PC-3 (cell line): Measurements from ENCODE around the gene NOVA1. TPM values are rescaled to one million over a fixed set of nuclear protein-coding genes. Genes with fewer than 3 reads are reported as not detected.

Source experiments
- ATAC-seq: fragments of 200-7000 bp; cut with Tn5 transposase; 2 replicates; pipeline ENCODE4 v1.9.1; 2020; ENCODE audit warnings: mild to moderate bottlenecking, moderate library complexity
- BruUV-seq: library from RNA; stranded (reverse); fragments of 400-500 nt; replicated peaks from 2 replicates; lab custom pipeline; 2021; lab: Mats Ljungman, UMichigan
- CTCF ChIA-PET: fragments of 300-600 bp; sonication (Branson Sonifier 250); formaldehyde crosslinking; loops from one replicate; lab custom pipeline; 2022; ENCODE audit warnings: antibody characterized with exemption; lab: Charles Lee
- POLR2A ChIA-PET: fragments of 300-600 bp; sonication (Branson Sonifier 250); formaldehyde crosslinking; loops from one replicate; lab custom pipeline; 2022; ENCODE audit warnings: antibody characterized with exemption; ENCODE audit not compliant: unreplicated experiment; lab: Charles Lee
- DNase-seq: peaks from one replicate; pipeline ENCODE4 v3.0.0-alpha.2; 2015
- H2AFZ ChIP-seq: fragments of 300-600 bp; sonication (generic); 2 replicates; pipeline ENCODE4 v1.6.0; 2016; ENCODE audit warnings: antibody characterized with exemption, low read length
- H3F3A ChIP-seq: fragments of 300-600 bp; sonication (generic); one replicate; pipeline ENCODE4 v1.6.0; 2017; ENCODE audit warnings: antibody characterized with exemption, low read length, control low read depth, mild to moderate bottlenecking; ENCODE audit not compliant: unreplicated experiment
- H3K27ac ChIP-seq: fragments of 300-600 bp; sonication (generic); 2 replicates; pipeline ENCODE4 v1.5.1; 2016; ENCODE audit warnings: mild to moderate bottlenecking, low read length
- H3K27me3 ChIP-seq: fragments of 300-600 bp; sonication (generic); 2 replicates; pipeline ENCODE4 v1.6.1; 2016; ENCODE audit warnings: low read length, mixed read lengths
- H3K36me3 ChIP-seq: fragments of 300-600 bp; sonication (generic); 2 replicates; pipeline ENCODE4 v1.6.1; 2016; ENCODE audit warnings: low read depth, mixed run types, low read length, mixed read lengths
- H3K4me1 ChIP-seq: fragments of 300-600 bp; sonication (generic); 2 replicates; pipeline ENCODE4 v1.5.1; 2016; ENCODE audit warnings: low read length; ENCODE audit not compliant: insufficient read depth
- H3K4me2 ChIP-seq: fragments of 300-600 bp; sonication (generic); 2 replicates; pipeline ENCODE4 v1.6.0; 2016; ENCODE audit warnings: low read length
- H3K4me3 ChIP-seq: fragments of 300-600 bp; sonication (generic); 2 replicates; pipeline ENCODE4 v1.5.1; 2016; ENCODE audit warnings: mild to moderate bottlenecking, low read length, mixed read lengths
- H3K79me2 ChIP-seq: fragments of 300-600 bp; sonication (generic); 2 replicates; pipeline ENCODE4 v1.6.1; 2017; ENCODE audit warnings: low read length, mixed read lengths
- H3K9ac ChIP-seq: fragments of 300-600 bp; sonication (generic); 2 replicates; pipeline ENCODE4 v1.6.0; 2016; ENCODE audit warnings: mild to moderate bottlenecking, low read length
- H3K9me2 ChIP-seq: fragments of 300-600 bp; sonication (generic); replicated peaks from 2 replicates; pipeline ENCODE4 v1.6.1; 2016; ENCODE audit warnings: mixed run types, low read length, mixed read lengths
- H3K9me3 ChIP-seq: fragments of 300-600 bp; sonication (generic); 2 replicates; pipeline ENCODE4 v1.6.1; 2016; ENCODE audit warnings: low read length, mixed read lengths
- H4K20me1 ChIP-seq: fragments of 300-600 bp; sonication (generic); 2 replicates; pipeline ENCODE4 v1.6.1; 2016; ENCODE audit warnings: low read length, mixed read lengths
- CTCF ChIP-seq: fragments of 300-600 bp; sonication (generic); conservative IDR thresholded peaks from 2 replicates; pipeline ENCODE4 v1.5.1; 2017; ENCODE audit warnings: antibody characterized with exemption, low read depth, mild to moderate bottlenecking, low read length
- EZH2 ChIP-seq: fragments of 300-600 bp; sonication (generic); IDR thresholded peaks from one replicate; pipeline ENCODE4 v1.6.1; 2017; ENCODE audit warnings: antibody characterized with exemption, mild to moderate bottlenecking, low read length; ENCODE audit not compliant: unreplicated experiment
- EZH2phosphoT487 ChIP-seq: fragments of 300-600 bp; sonication (generic); IDR thresholded peaks from 2 replicates; pipeline ENCODE4 v1.6.1; 2018; ENCODE audit warnings: mild to moderate bottlenecking, antibody characterized with exemption, low read length, borderline replicate concordance
- intact Hi-C: fragments of 100-400 bp; cut with micrococcal nuclease; formaldehyde crosslinking; loops from 2 replicates; pipeline ENCODE4 v1.9.0; 2023
- total RNA-seq: library from RNA; depleted of rRNA; stranded (reverse); fragments of >200 nt; gene quantifications from 2 replicates; pipeline ENCODE4 v1.2.3, GENCODE V29; 2014

NOVA1 gene
- total RNA-seq, 1 experiment from 2014 or later = 1.1 TPM

DNA sequence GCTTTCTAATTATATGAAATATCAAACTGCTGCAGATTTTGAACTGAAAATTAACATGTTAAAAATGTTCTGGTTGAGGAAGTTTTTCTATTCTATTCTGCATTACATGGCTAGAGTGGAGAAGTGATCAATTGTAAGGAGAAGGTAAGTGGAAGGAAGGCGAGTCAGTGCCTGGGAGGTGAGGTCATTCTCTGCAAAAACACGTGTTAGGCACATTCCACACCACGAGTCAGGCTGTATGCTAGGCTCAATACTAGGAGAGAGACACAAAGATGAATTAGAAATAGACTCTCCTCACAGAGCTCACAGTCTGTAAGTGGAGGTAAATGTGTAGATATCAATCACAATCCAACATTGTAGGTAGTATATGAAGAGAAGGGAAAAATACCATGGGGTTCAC is 194.1 kb downstream of the NOVA1 start:
- Histone ChIP-seq H3K27ac (no peak overlapping the region), H2AFZ (no peak overlapping the region), H3K4me1 (no peaks in the 10 kb centered on the region), H3K36me3 (no peaks in the 10 kb centered on the region), H3F3A (no peaks in the 10 kb centered on the region), H3K9me2 (no peaks in the 10 kb centered on the region), H3K79me2 (no peaks in the 10 kb centered on the region), H3K27me3 (no peaks in the 10 kb centered on the region), H3K4me3 (no peak overlapping the region), H3K4me2 (no peak overlapping the region), H3K9me3 (no peaks in the 10 kb centered on the region), H3K9ac (no peak overlapping the region), H4K20me1 (no peaks in the 10 kb centered on the region)
- no peak for TF ChIP-seq EZH2
- TF ChIP-seq EZH2phosphoT487 = no peak
- TF ChIP-seq CTCF = no peak
- ChIA-PET POLR2A (no interaction called here), CTCF (no interaction called here)
- ATAC-seq (no peak), DNase-seq (no peak)
- intact Hi-C loops = no loop called here
- no TSS peak for BruUV-seq

GRCh38 chr14:26402126-26402525 is 195.7 kb downstream of the NOVA1 start:
- TF ChIP-seq EZH2phosphoT487 = no peak
- TF ChIP-seq CTCF = no peak
- TF ChIP-seq EZH2 = no peak
- no peaks in the 10 kb centered on the region for H4K20me1 ChIP-seq
- H3K79me2 ChIP-seq = no peaks in the 10 kb centered on the region
- ChIA-PET POLR2A (no interaction called here), CTCF (no interaction called here)
- BruUV-seq = no TSS peak
- no peaks in the 10 kb centered on the region for H3K9me2 ChIP-seq
- H3K4me1 ChIP-seq = no peaks in the 10 kb centered on the region
- no peak overlapping the region for H3K9ac ChIP-seq
- intact Hi-C loops = no loop called here
- no peak for ATAC-seq
- no peaks in the 10 kb centered on the region for H3F3A ChIP-seq
- DNase-seq = no peak
- H3K4me2 ChIP-seq = no peak overlapping the region
- no peaks in the 10 kb centered on the region for H3K36me3 ChIP-seq
- no peaks in the 10 kb centered on the region for H3K27me3 ChIP-seq
- H3K4me3 ChIP-seq = no peak overlapping the region
- H2AFZ ChIP-seq = no peak overlapping the region
- no peak overlapping the region for H3K27ac ChIP-seq
- no peaks in the 10 kb centered on the region for H3K9me3 ChIP-seq

- Histone ChIP-seq H4K20me1 (no peaks in the 10 kb centered on the region), H3K36me3 (no peaks in the 10 kb centered on the region), H3K9ac (no peak overlapping the region), H3K27ac (no peak overlapping the region), H3K79me2 (no peaks in the 10 kb centered on the region), H3K4me3 (no peak overlapping the region), H3K9me2 (no peaks in the 10 kb centered on the region), H3F3A (no peaks in the 10 kb centered on the region), H3K27me3 (no peaks in the 10 kb centered on the region), H3K4me2 (no peak overlapping the region), H3K4me1 (no peaks in the 10 kb centered on the region), H3K9me3 (no peaks in the 10 kb centered on the region), H2AFZ (no peak overlapping the region)
- no peak for ATAC-seq
- TF ChIP-seq EZH2phosphoT487 (no peak), EZH2 (no peak), CTCF (no peak)
- no TSS peak for BruUV-seq
- intact Hi-C loops = no loop called here
- DNase-seq = no peak
- ChIA-PET CTCF (no interaction called here), POLR2A (no interaction called here)
These were observed 196.5 kb downstream of the NOVA1 start for GRCh38 chr14:26401179-26401968.
